ENCODE measurements around the gene NAGPA. TPM values are rescaled to one million over a fixed set of nuclear protein-coding genes. Genes with fewer than 3 reads are reported as not detected.

NAGPA gene
- total RNA-seq, 1 experiment from 2014 or later: 15.9 TPM

- DNase-seq: peak in 1 of 2 experiments; percentile 30
- Histone ChIP-seq H3K4me1 (no peaks in the 10 kb centered on the region), H3K27me3 (replicated peaks; ENCODE audit: control insufficient read depth, insufficient read depth, low read length) (no peaks in the 10 kb centered on the region), H3K4me3 (ENCODE audit: low read depth, low read length) (no peak overlapping the region), H3K9me3 (no peaks in the 10 kb centered on the region), H3K36me3 (ENCODE audit: control insufficient read depth, insufficient read depth, low read length) (no peaks in the 10 kb centered on the region)
- peaks cover 5% of the 10 kb centered on the region for H3K27me3 Mint-ChIP-seq (ENCODE audit: insufficient read depth, unreplicated experiment)
- no peak overlapping the region for H3K27ac Mint-ChIP-seq (ENCODE audit: unreplicated experiment)
- no peaks in the 10 kb centered on the region for H3K36me3 Mint-ChIP-seq (ENCODE audit: insufficient read depth, unreplicated experiment)
- H3K9me3 Mint-ChIP-seq (ENCODE audit: unreplicated experiment): no peaks in the 10 kb centered on the region
- intact Hi-C loops (cut with micrococcal nuclease; ENCODE audit: unreplicated experiment): no loop called here
- BruUV-seq (replicated peaks): no TSS peak
- no peaks in the 10 kb centered on the region for H3K4me1 Mint-ChIP-seq (ENCODE audit: low read depth, unreplicated experiment)
- ChIA-PET POLR2A (no interaction called here), CTCF (no interaction called here)
- H3K4me3 Mint-ChIP-seq (ENCODE audit: unreplicated experiment): no peak overlapping the region
- TF ChIP-seq CTCF (IDR thresholded peaks at IDR 0.05; ENCODE audit: insufficient read depth in 1 of 2, low read depth in 1 of 2, low read length in 1 of 2, severe bottlenecking in 1 of 2, unreplicated experiment in 1 of 2): peak in 1 of 2 experiments; percentile 37
Observed at GRCh38 chr16:5056352-5056751, 22.6 kb upstream of the NAGPA start.

GRCh38 chr16:5054876-5055865 lies 21.4 kb upstream of the NAGPA start:
- H3K27me3 ChIP-seq (replicated peaks; ENCODE audit: control insufficient read depth, insufficient read depth, low read length): no peaks in the 10 kb centered on the region
- H3K4me3 ChIP-seq (ENCODE audit: low read depth, low read length): no peak overlapping the region
- Mint-ChIP-seq H3K9me3 (ENCODE audit: unreplicated experiment) (no peaks in the 10 kb centered on the region), H3K4me3 (ENCODE audit: unreplicated experiment) (no peak overlapping the region), H3K27me3 (ENCODE audit: insufficient read depth, unreplicated experiment) (peaks cover 5% of the 10 kb centered on the region), H3K36me3 (ENCODE audit: insufficient read depth, unreplicated experiment) (no peaks in the 10 kb centered on the region), H3K27ac (ENCODE audit: unreplicated experiment) (no peak overlapping the region), H3K4me1 (ENCODE audit: low read depth, unreplicated experiment) (no peaks in the 10 kb centered on the region)
- no peak for DNase-seq
- no peaks in the 10 kb centered on the region for H3K9me3 ChIP-seq
- ChIA-PET POLR2A (no interaction called here), CTCF (no interaction called here)
- H3K4me1 ChIP-seq: no peaks in the 10 kb centered on the region
- H3K36me3 ChIP-seq (ENCODE audit: control insufficient read depth, insufficient read depth, low read length): no peaks in the 10 kb centered on the region
- no TSS peak for BruUV-seq (replicated peaks)
- TF ChIP-seq CTCF (IDR thresholded peaks at IDR 0.05; ENCODE audit: insufficient read depth in 1 of 2, low read depth in 1 of 2, low read length in 1 of 2, severe bottlenecking in 1 of 2, unreplicated experiment in 1 of 2): no peak
- intact Hi-C loops (cut with micrococcal nuclease; ENCODE audit: unreplicated experiment): no loop called here

- H3K4me3 Mint-ChIP-seq (ENCODE audit: unreplicated experiment): no peak overlapping the region
- H3K36me3 ChIP-seq (ENCODE audit: control insufficient read depth, insufficient read depth, low read length): no peaks in the 10 kb centered on the region
- CTCF ChIA-PET: no interaction called here
- BruUV-seq (replicated peaks): no TSS peak
- no peaks in the 10 kb centered on the region for H3K4me1 Mint-ChIP-seq (ENCODE audit: low read depth, unreplicated experiment)
- no peak overlapping the region for H3K27ac Mint-ChIP-seq (ENCODE audit: unreplicated experiment)
- no peaks in the 10 kb centered on the region for H3K4me1 ChIP-seq
- H3K4me3 ChIP-seq (ENCODE audit: low read depth, low read length): no peak overlapping the region
- no peaks in the 10 kb centered on the region for H3K36me3 Mint-ChIP-seq (ENCODE audit: insufficient read depth, unreplicated experiment)
- no peaks in the 10 kb centered on the region; the same call in none of the 2 replicates for H3K9me3 ChIP-seq
- peaks cover 9% of the 10 kb centered on the region for H3K9me3 Mint-ChIP-seq (ENCODE audit: unreplicated experiment)
- intact Hi-C loops (cut with micrococcal nuclease; ENCODE audit: unreplicated experiment): no loop called here
- DNase-seq: no peak
- POLR2A ChIA-PET: no interaction called here
- peaks cover 14% of the 10 kb centered on the region for H3K27me3 Mint-ChIP-seq (ENCODE audit: insufficient read depth, unreplicated experiment)
- TF ChIP-seq CTCF (IDR thresholded peaks at IDR 0.05; ENCODE audit: insufficient read depth in 1 of 2, low read depth in 1 of 2, low read length in 1 of 2, severe bottlenecking in 1 of 2, unreplicated experiment in 1 of 2): no peak
- H3K27me3 ChIP-seq (replicated peaks; ENCODE audit: control insufficient read depth, insufficient read depth, low read length): no peaks in the 10 kb centered on the region
Observed at GRCh38 chr16:5046914-5047313, 13.2 kb upstream of the NAGPA start.

Measured in Caco-2 (cell line).